GM21360 (cell line): ENCODE results near the gene NFIB.

Experiments used
- ATAC-seq: cut with Tn5 transposase; IDR thresholded peaks from one replicate; pipeline ENCODE4 v1.9.1; 2021; ENCODE audit warnings: mild to moderate bottlenecking, moderate library complexity; ENCODE audit not compliant: unreplicated experiment

NFIB gene

GRCh38 chr9:14084867-14085266 is 229.1 kb downstream of the NFIB start:
- no peak for ATAC-seq

- ATAC-seq: no peak
Measured at GRCh38 chr9:14083366-14083765, 230.6 kb downstream of the NFIB start.

- no peak for ATAC-seq
Measured at GRCh38 chr9:14082732-14083131, 231.2 kb downstream of the NFIB start.

GRCh38 chr9:14081745-14082144 is 232.2 kb downstream of the NFIB start:
- no peak for ATAC-seq

- no peak for ATAC-seq
Measured at GRCh38 chr9:14080959-14081542, 232.9 kb downstream of the NFIB start.

- ATAC-seq: no peak
Measured at GRCh38 chr9:14079440-14079839, 234.5 kb downstream of the NFIB start.

GRCh38 chr9:14077672-14078071 is 236.3 kb downstream of the NFIB start:
- ATAC-seq: no peak

GRCh38 chr9:14075218-14075617 is 238.7 kb downstream of the NFIB start:
- no peak for ATAC-seq

- no peak for ATAC-seq
Measured at GRCh38 chr9:14072850-14073249, 241.1 kb downstream of the NFIB start.

GRCh38 chr9:14071484-14071883 is 242.5 kb downstream of the NFIB start:
- no peak for ATAC-seq

GRCh38 chr9:14068690-14069089 is 245.3 kb downstream of the NFIB start:
- ATAC-seq: no peak

GRCh38 chr9:14066831-14067230 is 247.1 kb downstream of the NFIB start:
- ATAC-seq: no peak

- no peak for ATAC-seq
Measured at GRCh38 chr9:14066032-14066431, 247.9 kb downstream of the NFIB start.

GRCh38 chr9:14064940-14065339 is 249.0 kb downstream of the NFIB start:
- ATAC-seq: no peak

- ATAC-seq: no peak
Measured at GRCh38 chr9:14063756-14064155, 250.2 kb downstream of the NFIB start.

GRCh38 chr9:14062586-14063221 is 251.2 kb downstream of the NFIB start:
- ATAC-seq: no peak

GRCh38 chr9:14061936-14062585 is 251.9 kb downstream of the NFIB start:
- no peak for ATAC-seq

GRCh38 chr9:14058325-14058688 is 255.6 kb downstream of the NFIB start:
- no peak for ATAC-seq

- ATAC-seq: no peak
Measured at GRCh38 chr9:14057368-14058324, 256.3 kb downstream of the NFIB start.

- no peak for ATAC-seq
Measured at GRCh38 chr9:14056316-14056861, 257.6 kb downstream of the NFIB start.

GRCh38 chr9:14054096-14054495 is 259.8 kb downstream of the NFIB start:
- no peak for ATAC-seq
